NCI-H2227 treated with DMSO at 0.1 percent for 48 hours (cell line): Measurements from ENCODE around the gene SBF2.

Experiments used
- DNase-seq: peaks from one replicate; lab custom pipeline; 2025; lab: John Stamatoyannopoulos, UW

The SBF2 gene

GRCh38 chr11:10301656-10302358 is 7.8 kb upstream of the SBF2 start:
- DNase-seq = no peak

GRCh38 chr11:10298342-10298741 is 4.3 kb upstream of the SBF2 start:
- DNase-seq = no peak

GRCh38 chr11:10295064-10295901 is 1.3 kb upstream of the SBF2 start:
- DNase-seq = no peak

DNA sequence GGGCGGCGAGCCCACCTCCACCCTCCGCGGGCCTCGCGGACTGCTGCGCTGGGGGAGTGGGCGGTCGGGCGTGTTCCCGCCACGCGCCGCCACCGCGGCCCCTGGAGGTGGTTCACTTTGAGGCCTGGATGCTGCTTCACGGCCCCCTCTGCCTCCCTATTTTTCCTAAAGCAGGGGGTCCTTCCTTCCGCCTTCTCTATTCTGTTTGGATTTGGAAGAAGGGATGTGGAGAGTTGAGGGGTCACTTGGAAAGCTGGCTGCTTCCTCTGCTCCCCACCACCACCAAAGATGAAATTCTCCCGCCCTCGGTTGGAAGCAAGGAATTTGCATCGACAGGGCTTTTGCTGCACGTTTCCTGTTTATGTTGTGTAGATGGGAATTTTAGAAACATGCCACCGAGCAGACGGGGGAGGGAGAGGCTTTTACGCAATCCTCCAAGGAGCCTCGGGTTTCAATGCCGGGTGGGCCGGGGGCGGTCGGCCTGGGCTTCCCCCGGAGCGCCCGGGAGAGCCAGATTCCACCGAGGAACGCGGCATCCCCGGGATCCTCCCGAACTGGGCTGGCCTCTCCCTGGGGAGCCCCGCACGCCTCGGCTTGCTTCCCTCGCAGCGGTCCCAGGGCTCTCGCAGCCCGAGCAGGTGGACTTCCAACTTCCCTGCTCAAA is 403 bp upstream of the SBF2 start:
- DNase-seq = no peak

DNA sequence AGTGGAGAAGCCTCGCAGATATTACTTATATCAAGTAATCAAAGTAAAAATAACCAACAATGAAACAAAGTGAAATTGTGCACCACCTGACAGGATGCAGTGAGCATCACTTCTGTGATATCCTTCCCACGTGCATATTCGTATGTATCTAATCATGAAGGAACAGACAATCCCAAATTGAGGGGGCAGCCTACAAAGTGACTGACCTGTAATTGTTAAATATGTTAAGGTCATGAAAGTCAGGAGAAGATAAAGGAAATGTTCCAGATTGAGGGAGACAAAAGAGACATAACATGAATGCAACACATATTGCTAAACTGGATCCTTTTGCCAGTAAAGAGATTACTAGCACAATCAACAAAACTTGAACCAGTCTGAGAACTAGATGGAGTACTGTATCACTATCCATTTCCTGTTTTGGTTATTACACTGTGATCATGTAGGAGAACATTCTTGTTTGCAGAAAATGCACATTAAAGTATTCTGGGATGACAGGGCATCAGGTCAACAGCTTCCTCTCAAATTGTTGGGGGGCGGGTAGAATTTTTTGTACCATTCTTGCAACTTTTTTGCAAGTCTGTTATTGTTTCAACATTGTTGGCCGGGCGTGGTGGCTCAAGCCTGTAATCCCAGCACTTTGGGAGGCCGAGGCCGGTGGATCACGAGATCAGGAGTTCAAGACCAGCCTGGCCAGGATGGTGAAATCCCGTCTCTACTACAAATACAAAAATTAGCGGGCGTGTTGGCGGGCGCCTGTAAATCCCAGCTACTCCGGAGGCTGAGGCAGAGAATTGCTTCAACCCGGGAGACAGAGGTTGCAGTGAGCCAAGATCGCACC is 2.0 kb downstream of the SBF2 start:
- no peak for DNase-seq

DNA sequence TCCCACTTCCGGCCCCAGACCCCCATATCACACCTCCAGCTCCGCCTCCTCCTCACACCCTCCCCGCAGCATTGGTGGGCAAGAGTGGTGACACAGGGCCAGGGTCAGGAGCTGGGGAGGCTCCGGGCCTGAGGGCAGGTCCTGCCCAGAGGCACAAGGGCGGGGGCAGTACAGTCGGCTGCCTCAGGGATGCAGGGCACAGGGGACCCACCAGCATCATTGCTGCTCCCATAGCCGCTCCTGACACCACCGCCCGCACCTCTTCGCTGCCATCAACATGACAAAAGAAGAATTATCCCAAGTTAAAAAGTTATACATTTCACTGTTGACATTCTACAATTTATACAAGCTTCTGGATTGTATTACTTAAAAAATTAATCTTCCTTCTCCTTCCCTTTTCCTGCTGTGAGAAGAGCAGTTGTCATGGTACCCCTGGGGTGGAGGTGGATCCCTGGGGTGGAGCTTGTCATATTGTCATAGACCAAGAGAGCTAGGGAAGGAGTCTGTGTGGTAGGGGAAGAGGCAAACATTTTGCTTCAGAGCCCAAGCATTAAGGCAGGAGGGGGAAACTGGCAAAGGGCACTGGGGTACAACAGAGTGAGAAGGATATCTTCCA is 4.1 kb downstream of the SBF2 start:
- DNase-seq = no peak

DNA sequence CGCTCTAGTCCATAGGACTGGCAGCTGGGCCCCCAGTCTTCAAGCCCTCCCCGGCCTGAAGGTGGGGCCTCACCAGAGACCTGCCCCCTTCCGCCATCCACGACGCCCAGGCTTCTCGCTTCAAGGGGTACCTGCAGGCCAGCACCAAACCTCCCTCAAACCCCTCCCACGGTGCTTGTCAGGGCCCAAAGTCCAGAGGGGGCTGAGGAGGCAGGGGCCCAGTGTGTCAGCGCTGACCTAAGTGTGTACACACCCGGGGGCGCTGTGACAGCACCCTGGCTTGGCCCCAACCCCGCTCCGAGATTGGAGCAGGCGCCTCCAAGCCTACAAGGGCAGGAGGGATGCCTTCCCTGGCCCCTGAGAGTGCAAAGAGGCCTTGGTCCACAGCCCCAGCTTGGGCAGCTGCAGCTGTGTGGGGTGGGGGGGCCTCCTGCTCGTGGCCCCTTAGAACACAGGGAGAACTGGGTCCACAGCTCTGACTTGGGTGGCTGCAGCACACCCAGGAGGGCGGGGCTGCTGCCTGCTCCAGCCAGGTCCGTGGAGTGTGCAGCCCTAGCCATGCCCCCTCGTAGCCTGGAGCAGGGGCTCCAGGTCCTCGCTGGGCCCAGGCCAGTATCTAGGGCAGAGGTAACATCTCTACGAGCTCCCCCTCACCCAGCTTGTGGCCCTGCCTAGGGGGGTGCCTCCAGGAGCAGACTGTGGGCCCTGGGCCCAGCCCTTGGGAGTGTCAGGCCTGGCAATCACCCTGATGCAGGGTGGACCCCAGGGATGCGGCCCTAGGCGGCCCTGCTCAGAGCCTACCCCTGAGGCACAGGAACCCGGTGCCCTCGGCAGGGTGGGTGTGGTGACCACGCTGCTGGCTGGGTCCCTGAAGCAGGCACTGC is 4.9 kb downstream of the SBF2 start:
- DNase-seq = no peak

DNA sequence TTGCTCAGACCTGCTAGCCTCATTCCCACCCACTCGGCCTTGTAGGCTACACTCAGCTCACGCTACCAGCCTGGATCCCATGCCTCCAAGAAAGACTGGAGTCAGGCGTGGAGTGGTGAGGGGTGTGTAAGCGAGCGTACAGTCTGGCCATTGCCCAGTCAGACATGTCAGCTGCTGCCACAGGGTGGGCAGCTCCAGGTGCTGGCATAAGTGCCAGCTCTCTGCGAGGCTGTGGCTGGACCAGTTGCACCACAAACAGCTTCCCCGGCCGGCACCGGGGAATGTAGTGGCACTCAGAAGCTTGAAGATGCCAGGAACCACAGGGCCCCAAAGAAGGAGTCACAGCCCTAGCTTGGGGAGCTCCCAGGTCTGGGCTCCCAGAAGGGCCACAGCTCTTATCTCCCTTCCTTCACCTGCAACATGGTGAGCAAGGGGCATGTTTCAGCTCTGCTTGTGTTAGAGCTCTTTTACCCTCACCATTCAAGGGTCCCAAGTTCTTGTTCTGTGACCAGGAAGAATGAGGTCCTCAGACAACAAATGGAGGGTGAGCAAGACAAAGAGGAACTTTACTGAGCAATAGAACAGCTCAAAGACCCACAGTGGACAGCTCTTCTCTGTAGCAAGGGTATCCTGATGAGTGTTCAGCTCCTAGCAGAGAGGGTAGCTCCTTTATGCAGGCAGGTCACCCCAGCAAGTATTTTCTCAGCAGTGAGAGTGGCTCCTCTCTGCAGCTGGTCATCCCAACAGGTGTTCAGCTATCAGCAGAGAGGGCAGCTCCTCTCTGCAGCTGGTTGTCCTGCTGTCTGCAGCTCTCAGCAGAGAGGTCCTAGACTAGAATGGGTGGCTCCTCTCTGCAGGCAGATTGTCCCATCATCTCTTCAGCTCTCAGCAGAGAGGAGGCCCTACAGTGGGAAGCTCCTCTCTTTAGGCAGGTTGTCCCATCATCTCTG is 6.0 kb downstream of the SBF2 start:
- DNase-seq = no peak

DNA sequence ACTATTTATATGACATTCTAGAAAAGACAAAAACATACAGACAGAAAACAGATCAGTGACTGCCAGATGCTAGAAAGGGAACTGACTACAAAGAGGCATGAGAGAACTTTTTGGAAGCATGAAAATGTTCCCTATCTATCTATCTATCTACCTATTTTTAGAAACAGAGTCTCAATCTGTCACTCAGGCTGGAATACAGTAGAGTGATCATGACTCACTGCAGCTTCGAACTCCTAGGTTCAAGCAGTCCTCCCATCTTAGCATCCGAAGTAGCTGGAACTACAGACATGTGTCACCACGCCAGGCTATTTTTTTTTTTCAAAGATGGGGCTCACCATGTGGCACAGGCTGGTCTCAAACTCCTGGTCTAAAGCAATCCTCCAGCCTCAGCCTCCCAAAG is 6.9 kb downstream of the SBF2 start:
- no peak for DNase-seq

DNA sequence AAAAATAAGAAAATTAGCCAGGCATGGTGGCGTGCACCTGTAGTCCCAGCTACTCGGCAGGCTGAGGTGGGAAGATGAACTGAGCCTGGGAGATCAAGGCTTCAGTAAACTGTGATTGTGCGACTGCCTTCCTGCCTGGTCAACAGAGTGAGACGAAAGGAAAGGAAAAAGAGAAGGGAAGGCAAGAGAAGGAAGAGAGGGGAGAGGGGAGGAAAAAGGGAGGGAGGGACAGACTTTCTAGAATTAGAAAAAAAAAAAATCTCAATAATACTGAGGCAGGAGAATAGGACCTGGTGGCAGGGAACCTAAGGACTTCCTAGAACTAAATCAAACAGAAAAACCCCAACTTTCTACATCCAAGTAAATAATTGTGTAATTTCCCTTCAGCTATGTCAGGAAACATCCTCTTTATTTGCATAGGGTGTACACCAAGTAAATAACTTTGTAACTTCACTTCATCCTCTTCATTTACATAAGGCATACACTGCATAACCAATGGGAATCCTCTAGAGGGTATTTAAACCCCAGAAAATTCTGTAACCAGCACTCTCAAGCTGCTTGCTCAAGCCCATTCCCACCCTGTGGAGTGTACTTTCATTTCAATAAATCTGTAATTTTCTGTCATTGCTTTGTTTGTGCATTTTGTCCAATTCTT is 8.7 kb downstream of the SBF2 start:
- DNase-seq = no peak

DNA sequence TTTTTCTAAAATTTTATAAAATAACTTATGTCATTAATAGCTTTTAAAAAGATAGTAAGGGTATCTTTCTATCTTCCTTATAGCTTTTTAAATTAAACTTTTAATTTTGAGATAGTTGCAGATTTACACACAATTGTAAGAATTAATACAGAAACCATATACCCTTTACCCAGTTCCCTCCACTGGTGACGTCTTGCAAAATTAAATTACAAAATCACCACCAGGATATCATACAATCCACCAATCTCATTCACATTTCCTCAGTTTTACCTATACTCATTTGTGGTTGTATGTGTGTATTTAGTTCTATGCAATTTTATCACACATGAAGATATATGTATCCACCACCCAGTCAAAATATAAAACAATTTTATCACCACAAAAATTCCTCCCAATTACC is 10.0 kb downstream of the SBF2 start:
- no peak for DNase-seq

- DNase-seq = no peak
Measured at GRCh38 chr11:10282117-10282516, 11.9 kb downstream of the SBF2 start.

DNA sequence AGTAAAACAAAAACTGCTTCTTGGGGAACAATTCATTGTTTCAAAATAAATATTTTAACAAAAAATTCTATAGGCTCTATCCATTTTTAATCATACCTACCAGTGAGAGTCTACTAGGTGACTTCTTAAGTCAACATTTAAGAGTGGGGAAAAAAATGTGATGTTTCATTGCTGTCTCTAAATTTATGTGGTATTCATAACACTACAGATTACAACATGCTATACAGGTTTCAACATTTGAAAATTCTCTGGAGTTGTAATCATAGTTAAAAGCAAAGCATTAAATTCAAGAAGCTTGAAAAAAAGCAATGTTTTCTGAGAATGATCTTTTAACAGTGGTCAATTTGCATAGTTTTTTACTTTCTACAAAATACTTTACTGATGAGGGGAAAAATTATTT is 18.3 kb downstream of the SBF2 start:
- no peak for DNase-seq

DNA sequence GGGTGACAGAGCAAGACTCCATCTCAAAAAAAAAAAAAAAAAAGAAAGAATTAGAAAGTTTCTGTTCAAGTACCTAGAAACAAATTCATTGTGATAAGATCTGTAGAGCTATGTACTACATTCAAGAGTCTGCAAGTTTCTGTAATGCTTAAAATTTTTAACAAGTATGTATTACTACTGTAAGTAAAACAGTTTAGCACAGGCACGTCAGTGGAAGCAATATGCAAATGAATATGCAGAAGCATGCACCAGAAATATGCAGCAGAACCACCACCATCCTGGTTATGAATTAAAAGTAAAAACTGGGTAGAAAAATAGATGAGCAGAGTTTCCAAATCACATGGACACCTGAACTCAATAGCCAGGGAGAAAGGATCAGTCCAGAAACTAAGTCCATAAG is 19.3 kb downstream of the SBF2 start:
- no peak for DNase-seq

DNA sequence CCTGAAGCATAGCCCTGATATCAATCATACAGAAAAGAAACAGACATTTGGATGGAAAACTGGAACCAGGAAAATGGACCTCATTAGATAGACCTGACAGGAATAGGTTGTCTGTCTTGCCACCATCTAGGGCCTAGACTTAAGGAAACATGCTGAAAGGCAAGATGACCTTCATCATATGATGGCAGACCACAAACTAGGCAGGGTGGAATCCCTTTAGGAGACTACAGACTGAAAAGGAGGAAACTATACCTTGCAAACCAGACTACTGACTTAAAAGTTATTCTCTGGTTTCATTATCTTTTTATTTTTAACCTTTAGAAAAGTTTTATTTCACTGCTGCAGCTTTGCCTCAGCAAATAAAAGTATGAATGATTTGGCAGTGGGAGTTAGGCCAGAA is 20.3 kb downstream of the SBF2 start:
- DNase-seq = no peak

DNA sequence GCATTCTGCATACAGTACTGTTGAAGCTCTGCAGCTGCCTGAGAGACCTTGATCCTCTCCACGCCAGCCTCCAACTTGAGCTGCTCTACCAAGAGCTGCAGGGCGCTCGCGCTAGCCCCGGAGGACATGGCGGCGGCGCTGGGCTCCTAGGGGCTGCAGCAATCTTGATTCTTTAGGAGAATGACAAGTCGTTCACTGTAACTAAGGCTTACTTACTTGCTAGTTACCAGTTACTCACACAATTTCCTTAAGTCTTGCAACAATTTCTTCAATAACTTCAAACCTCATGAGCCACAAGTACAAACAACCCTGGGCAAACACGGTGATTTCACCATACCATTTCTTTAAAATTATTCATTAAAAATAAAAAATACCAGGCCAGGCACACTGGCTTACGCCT is 21.9 kb downstream of the SBF2 start:
- no peak for DNase-seq

DNA sequence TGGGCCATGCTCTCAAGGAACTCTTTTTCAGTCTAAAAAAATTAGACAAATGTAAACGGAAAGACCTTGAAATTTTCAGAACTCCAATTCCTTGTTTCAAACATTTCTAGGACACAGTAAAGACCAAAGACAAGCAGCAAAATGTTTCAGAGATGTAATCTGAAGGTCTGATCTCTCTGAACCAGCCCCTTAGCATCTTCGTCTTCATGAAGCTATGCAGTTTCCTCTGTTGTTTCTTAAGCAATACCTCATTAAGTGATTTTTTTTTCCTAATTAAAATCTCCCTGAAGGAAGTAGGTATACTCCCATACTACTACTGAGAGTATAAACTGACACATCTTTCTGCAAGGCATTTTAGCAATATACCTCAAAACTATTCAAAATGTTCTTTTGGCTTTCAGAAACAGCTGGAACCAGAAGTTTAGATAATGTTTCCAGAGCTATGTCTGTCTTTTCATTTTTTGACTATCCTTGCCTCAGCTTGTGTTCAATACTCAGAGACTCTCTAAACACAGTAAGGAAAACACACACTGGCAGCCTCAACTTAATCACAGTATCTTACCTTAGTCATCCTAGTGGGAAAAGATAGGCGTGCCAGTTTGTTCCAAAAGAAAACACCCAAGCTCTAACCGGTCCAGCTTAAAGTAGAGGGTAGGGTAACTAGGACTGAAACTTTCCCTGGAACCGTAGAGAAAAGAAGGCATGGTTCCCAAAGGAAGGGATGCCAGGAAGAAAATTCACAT is 25.1 kb downstream of the SBF2 start:
- DNase-seq = no peak

- DNase-seq = no peak
Measured at GRCh38 chr11:10267821-10268220, 26.2 kb downstream of the SBF2 start.
